Measurements from ENCODE around the gene ENDOU.

ENDOU gene

DNA sequence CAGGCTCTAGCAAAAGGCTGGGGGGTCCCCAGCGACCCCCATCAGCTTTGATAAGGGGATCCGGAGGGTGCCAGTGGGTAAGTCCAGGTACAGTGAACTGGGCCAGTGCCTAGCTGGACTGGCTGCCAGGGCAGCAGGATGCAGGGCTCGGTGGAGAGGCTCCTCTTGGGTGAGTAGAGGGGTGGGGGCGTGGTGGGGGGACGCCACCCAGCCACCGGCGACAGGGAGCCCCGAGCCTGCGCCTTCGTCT is 33.2 kb upstream of the ENDOU start:
- Histone ChIP-seq H4K20me1 (ENCODE audit: insufficient read depth, low read length, poor library complexity, severe bottlenecking) (no peaks in the 10 kb centered on the region), H3K79me2 (ENCODE audit: insufficient read depth, low read length) (peaks cover 45% of the 10 kb centered on the region), H3K9me3 (ENCODE audit: insufficient read depth, low read depth, low read length) (no peaks in the 10 kb centered on the region), H2AFZ (ENCODE audit: low read length) (peak overlapping the region; percentile 85), H3K9me2 (replicated peaks; ENCODE audit: low read depth, low read length) (no peaks in the 10 kb centered on the region), H3K36me3 (ENCODE audit: insufficient read depth, low read length) (no peaks in the 10 kb centered on the region), H3K4me1 (ENCODE audit: insufficient read depth, low read length, poor library complexity, severe bottlenecking) (peaks cover 83% of the 10 kb centered on the region), H3K9ac (ENCODE audit: low read depth, low read length, poor library complexity, severe bottlenecking) (peak overlapping the region; percentile 83), H3K27me3 (ENCODE audit: insufficient read depth, low read length, poor library complexity, severe bottlenecking) (no peaks in the 10 kb centered on the region), H3K4me2 (ENCODE audit: low read depth, low read length, poor library complexity, severe bottlenecking) (peak overlapping the region; percentile 74), H3F3A (ENCODE audit: low read depth) (no peaks in the 10 kb centered on the region), H3K4me3 (ENCODE audit: low read length, poor library complexity, severe bottlenecking) (peak overlapping the region; percentile 88)
- no peak for TF ChIP-seq EZH2phosphoT487 (IDR thresholded peaks at IDR 0.05; ENCODE audit: borderline replicate concordance)
- TF ChIP-seq, protein P1, sequence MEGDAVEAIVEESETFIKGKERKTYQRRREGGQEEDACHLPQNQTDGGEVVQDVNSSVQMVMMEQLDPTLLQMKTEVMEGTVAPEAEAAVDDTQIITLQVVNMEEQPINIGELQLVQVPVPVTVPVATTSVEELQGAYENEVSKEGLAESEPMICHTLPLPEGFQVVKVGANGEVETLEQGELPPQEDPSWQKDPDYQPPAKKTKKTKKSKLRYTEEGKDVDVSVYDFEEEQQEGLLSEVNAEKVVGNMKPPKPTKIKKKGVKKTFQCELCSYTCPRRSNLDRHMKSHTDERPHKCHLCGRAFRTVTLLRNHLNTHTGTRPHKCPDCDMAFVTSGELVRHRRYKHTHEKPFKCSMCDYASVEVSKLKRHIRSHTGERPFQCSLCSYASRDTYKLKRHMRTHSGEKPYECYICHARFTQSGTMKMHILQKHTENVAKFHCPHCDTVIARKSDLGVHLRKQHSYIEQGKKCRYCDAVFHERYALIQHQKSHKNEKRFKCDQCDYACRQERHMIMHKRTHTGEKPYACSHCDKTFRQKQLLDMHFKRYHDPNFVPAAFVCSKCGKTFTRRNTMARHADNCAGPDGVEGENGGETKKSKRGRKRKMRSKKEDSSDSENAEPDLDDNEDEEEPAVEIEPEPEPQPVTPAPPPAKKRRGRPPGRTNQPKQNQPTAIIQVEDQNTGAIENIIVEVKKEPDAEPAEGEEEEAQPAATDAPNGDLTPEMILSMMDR (conservative IDR thresholded peaks at IDR 0.05; ENCODE audit: low read length), result no peak

DNA sequence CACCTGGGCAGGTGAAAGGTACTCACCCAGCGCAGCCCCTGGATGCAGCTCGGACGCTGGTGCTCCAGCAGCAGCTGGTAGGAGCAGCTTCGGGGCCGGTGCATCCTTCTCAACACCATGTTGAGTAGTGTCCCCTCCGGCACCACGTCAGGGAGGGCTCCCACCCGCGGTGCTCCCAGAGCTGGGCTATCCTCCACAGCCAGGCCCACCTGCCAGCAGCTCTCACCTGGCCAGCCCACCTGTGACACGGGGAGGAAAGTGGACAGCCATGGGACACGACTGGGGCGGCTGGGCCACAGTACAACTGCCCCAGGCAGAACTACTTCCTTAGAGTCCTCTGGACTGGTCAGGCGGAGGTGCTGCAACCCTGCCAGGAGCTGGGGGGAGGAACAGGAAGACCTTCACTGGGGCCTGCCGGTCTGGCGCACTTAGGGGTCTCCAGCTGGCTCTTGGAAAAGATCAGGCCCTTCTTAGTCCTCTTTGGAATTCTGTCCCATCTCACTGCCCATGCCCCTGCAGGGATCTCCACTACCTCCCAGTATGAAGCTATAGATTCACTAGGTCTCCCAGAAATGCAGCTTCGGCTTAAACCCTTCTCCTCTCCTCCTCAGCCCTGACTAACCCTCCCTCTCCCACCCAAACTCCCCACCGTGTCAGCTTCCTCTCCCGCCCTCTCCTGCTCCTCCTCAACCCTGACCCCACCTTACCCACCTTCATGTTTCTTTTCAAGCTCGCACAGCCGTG is 32.7 kb upstream of the ENDOU start:
- no peak for TF ChIP-seq EZH2phosphoT487 (IDR thresholded peaks at IDR 0.05; ENCODE audit: borderline replicate concordance)
- TF ChIP-seq, protein P1 (conservative IDR thresholded peaks at IDR 0.05; ENCODE audit: low read length), result no peak
- H3K79me2 ChIP-seq (ENCODE audit: insufficient read depth, low read length), result peaks cover 45% of the 10 kb centered on the region
- no peaks in the 10 kb centered on the region for H3K36me3 ChIP-seq (ENCODE audit: insufficient read depth, low read length)
- no peaks in the 10 kb centered on the region for H3K9me3 ChIP-seq (ENCODE audit: insufficient read depth, low read depth, low read length)
- H3K4me2 ChIP-seq (ENCODE audit: low read depth, low read length, poor library complexity, severe bottlenecking), result peak overlapping the region; percentile 74
- peak overlapping the region; percentile 88 for H3K4me3 ChIP-seq (ENCODE audit: low read length, poor library complexity, severe bottlenecking)
- H4K20me1 ChIP-seq (ENCODE audit: insufficient read depth, low read length, poor library complexity, severe bottlenecking), result no peaks in the 10 kb centered on the region
- no peaks in the 10 kb centered on the region for H3K27me3 ChIP-seq (ENCODE audit: insufficient read depth, low read length, poor library complexity, severe bottlenecking)
- H3F3A ChIP-seq (ENCODE audit: low read depth), result no peaks in the 10 kb centered on the region
- H3K9ac ChIP-seq (ENCODE audit: low read depth, low read length, poor library complexity, severe bottlenecking), result peak overlapping the region; percentile 83
- no peaks in the 10 kb centered on the region for H3K9me2 ChIP-seq (replicated peaks; ENCODE audit: low read depth, low read length)
- peaks cover 83% of the 10 kb centered on the region for H3K4me1 ChIP-seq (ENCODE audit: insufficient read depth, low read length, poor library complexity, severe bottlenecking)
- peak overlapping the region; percentile 85 for H2AFZ ChIP-seq (ENCODE audit: low read length)

DNA sequence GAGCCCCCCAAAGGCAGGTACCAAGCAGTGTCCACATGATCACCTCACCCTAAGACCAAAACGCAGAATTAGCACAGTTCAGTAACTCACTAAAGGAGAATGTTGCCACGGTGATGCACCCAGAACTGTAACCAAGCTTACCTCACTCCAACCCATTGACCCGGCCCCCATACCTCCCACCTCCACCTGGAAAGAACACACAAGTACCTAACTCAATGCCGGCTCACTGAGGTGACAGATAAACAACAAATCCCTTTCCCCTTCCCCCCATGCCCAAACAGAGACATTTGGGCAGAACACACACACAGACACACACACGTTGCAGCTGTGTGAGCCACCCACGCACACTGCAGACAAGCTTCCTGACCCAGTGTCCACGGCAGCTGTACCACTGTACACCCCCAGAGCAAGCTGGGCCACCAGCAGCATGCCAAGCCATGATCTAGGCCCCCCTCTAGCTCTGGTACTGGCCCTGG is 32.1 kb upstream of the ENDOU start:
- no peaks in the 10 kb centered on the region for H3K36me3 ChIP-seq (ENCODE audit: insufficient read depth, low read length)
- H3K9me3 ChIP-seq (ENCODE audit: insufficient read depth, low read depth, low read length), result no peaks in the 10 kb centered on the region
- TF ChIP-seq EZH2phosphoT487 (IDR thresholded peaks at IDR 0.05; ENCODE audit: borderline replicate concordance), result no peak
- TF ChIP-seq, protein P1 (conservative IDR thresholded peaks at IDR 0.05; ENCODE audit: low read length), result no peak
- no peaks in the 10 kb centered on the region for H3K27me3 ChIP-seq (ENCODE audit: insufficient read depth, low read length, poor library complexity, severe bottlenecking)
- H3K79me2 ChIP-seq (ENCODE audit: insufficient read depth, low read length), result peaks cover 45% of the 10 kb centered on the region
- peak overlapping the region; percentile 88 for H3K4me3 ChIP-seq (ENCODE audit: low read length, poor library complexity, severe bottlenecking)
- H3K9ac ChIP-seq (ENCODE audit: low read depth, low read length, poor library complexity, severe bottlenecking), result peak overlapping the region; percentile 83
- H3F3A ChIP-seq (ENCODE audit: low read depth), result no peaks in the 10 kb centered on the region
- no peaks in the 10 kb centered on the region for H4K20me1 ChIP-seq (ENCODE audit: insufficient read depth, low read length, poor library complexity, severe bottlenecking)
- H3K4me1 ChIP-seq (ENCODE audit: insufficient read depth, low read length, poor library complexity, severe bottlenecking), result peaks cover 85% of the 10 kb centered on the region
- H3K4me2 ChIP-seq (ENCODE audit: low read depth, low read length, poor library complexity, severe bottlenecking), result peak overlapping the region; percentile 74
- no peak overlapping the region for H2AFZ ChIP-seq (ENCODE audit: low read length)
- H3K9me2 ChIP-seq (replicated peaks; ENCODE audit: low read depth, low read length), result no peaks in the 10 kb centered on the region
